PC-9 (cell line): Measurements from ENCODE around the gene PHRF1.

Source experiments
- CTCF ChIP-seq: fragments of 200-600 bp; sonication (generic); conservative IDR thresholded peaks from 2 replicates; pipeline ENCODE4 v1.6.1; 2017; ENCODE audit warnings: mixed run types, antibody characterized with exemption, mild to moderate bottlenecking, moderate library complexity
- EZH2 ChIP-seq: fragments of 200-600 bp; sonication (generic); IDR thresholded peaks from 2 replicates; pipeline ENCODE4 v1.8.0; 2017; ENCODE audit warnings: antibody characterized with exemption, low read depth

DNA sequence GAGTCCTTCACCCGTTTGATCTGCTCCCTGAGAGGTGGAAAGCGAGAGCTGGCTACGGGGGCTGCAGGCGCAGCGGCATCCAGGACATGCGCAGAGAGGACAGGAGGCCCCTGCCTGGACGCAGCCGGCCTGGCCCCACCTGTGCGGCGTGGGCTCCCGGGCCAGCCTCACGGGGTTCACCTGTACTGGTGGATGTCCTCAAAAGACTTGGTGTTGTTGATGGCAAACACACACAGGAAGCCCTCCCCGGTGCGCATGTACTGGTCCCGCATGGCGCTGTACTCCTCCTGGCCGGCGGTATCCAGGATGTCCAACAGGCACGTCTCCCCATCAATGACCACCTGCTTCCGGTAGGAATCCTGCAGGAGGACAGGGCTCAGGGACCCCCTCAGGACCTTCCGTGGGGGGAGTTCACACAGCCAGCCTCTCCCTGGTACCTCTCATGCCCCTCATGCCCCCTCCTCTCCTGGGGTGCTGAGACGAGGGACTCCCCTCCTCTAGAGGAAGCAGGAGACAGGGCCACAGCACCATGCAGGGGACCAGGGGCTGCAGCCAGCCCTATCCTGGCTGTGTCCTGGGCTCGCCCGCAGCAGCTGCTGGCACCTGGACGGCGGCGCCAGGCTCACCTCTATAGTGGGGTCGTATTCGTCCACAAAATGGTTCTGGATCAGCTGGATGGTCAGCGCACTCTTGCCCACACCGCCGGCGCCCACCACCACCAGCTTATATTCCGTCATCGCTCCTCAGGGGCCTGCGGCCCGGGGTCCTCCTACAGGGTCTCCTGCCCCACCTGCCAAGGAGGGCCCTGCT is 42.5 kb upstream of the PHRF1 start:
- TF ChIP-seq CTCF (no peak), EZH2 (no peak)
